ENCODE results near the gene FRAT1.
"Not testable (repeated sequence)": the region's sequence is repeated elsewhere in the genome, so short reads cannot be mapped to it uniquely, and the experiment has no call there.

The FRAT1 gene

GRCh38 chr10:97318772-97319651 is at the start of gene FRAT1:
FRAT1 (plus strand) TSS chr10:97319271; CDS start chr10:97319454, 183 bp downstream.
- Histone ChIP-seq H3K4me1 (ENCODE audit: control insufficient read depth in 1 of 2, insufficient read depth in 2 of 2, low read length in 2 of 2) (peaks cover 12 to 22% of the 10 kb centered on the region in 2 donors), H3K4me3 (ENCODE audit: low read depth in 1 of 2, low read length in 2 of 2) (peak within 1 kb of the TSS; percentile 86 to 90)

GRCh38 chr10:97270523-97271154 is 48.4 kb upstream of the FRAT1 start:
- Histone ChIP-seq H3K27me3 (ENCODE audit: control insufficient read depth in 1 of 2, insufficient read depth in 2 of 2, low read length in 2 of 2) (no peaks in the 10 kb centered on the region), H3K27ac (ENCODE audit: low read depth, low read length) (no peak overlapping the region), H3K4me1 (ENCODE audit: control insufficient read depth in 1 of 2, insufficient read depth in 2 of 2, low read length in 2 of 2) (peaks cover 9 to 17% of the 10 kb centered on the region in 2 donors), H3K9me3 (ENCODE audit: control insufficient read depth in 1 of 2, low read length in 2 of 2) (no peaks in the 10 kb centered on the region), H3K36me3 (ENCODE audit: control insufficient read depth in 1 of 2, insufficient read depth in 2 of 2, low read length in 2 of 2) (no peaks in the 10 kb centered on the region), H3K4me3 (ENCODE audit: low read depth in 1 of 2, low read length in 2 of 2) (no peak overlapping the region), H3K9ac (ENCODE audit: low read depth in 1 of 2, low read length in 2 of 2) (no peak overlapping the region)

More at GRCh38 chr10:97318772-97319651, at the start of gene FRAT1:
- H3K27me3 ChIP-seq (ENCODE audit: control insufficient read depth in 1 of 2, insufficient read depth in 2 of 2, low read length in 2 of 2): no peaks in the 10 kb centered on the region
- no peaks in the 10 kb centered on the region for H3K9me3 ChIP-seq (ENCODE audit: control insufficient read depth in 1 of 2, low read length in 2 of 2)
- peak within 1 kb of the TSS; percentile 99 for H3K27ac ChIP-seq (ENCODE audit: low read depth, low read length)
- peak within 1 kb of the TSS; percentile 77 to 91 for H3K9ac ChIP-seq (ENCODE audit: low read depth in 1 of 2, low read length in 2 of 2)
- no peaks in the 10 kb centered on the region for H3K36me3 ChIP-seq (ENCODE audit: control insufficient read depth in 1 of 2, insufficient read depth in 2 of 2, low read length in 2 of 2)

GRCh38 chr10:97273700-97274099 is 45.4 kb upstream of the FRAT1 start:
- H3K27me3 ChIP-seq (ENCODE audit: control insufficient read depth in 1 of 2, insufficient read depth in 2 of 2, low read length in 2 of 2): no peaks in the 10 kb centered on the region
- H3K9ac ChIP-seq (ENCODE audit: low read depth in 1 of 2, low read length in 2 of 2): no peak overlapping the region
- no peaks in the 10 kb centered on the region for H3K36me3 ChIP-seq (ENCODE audit: control insufficient read depth in 1 of 2, insufficient read depth in 2 of 2, low read length in 2 of 2)
- H3K4me1 ChIP-seq (ENCODE audit: control insufficient read depth in 1 of 2, insufficient read depth in 2 of 2, low read length in 2 of 2): peaks cover 0 to 24% of the 10 kb centered on the region in 2 donors
- H3K4me3 ChIP-seq (ENCODE audit: low read depth in 1 of 2, low read length in 2 of 2): no peak overlapping the region
- H3K27ac ChIP-seq (ENCODE audit: low read depth, low read length): no peak overlapping the region
- H3K9me3 ChIP-seq (ENCODE audit: control insufficient read depth in 1 of 2, low read length in 2 of 2): no peaks in the 10 kb centered on the region

- no peak overlapping the region for H3K4me3 ChIP-seq (ENCODE audit: low read depth in 1 of 2, low read length in 2 of 2)
- peaks cover 0 to 20% of the 10 kb centered on the region in 2 donors for H3K4me1 ChIP-seq (ENCODE audit: control insufficient read depth in 1 of 2, insufficient read depth in 2 of 2, low read length in 2 of 2)
- no peaks in the 10 kb centered on the region for H3K9me3 ChIP-seq (ENCODE audit: control insufficient read depth in 1 of 2, low read length in 2 of 2)
- H3K36me3 ChIP-seq (ENCODE audit: control insufficient read depth in 1 of 2, insufficient read depth in 2 of 2, low read length in 2 of 2): no peaks in the 10 kb centered on the region
- no peaks in the 10 kb centered on the region for H3K27me3 ChIP-seq (ENCODE audit: control insufficient read depth in 1 of 2, insufficient read depth in 2 of 2, low read length in 2 of 2)
- no peak overlapping the region for H3K9ac ChIP-seq (ENCODE audit: low read depth in 1 of 2, low read length in 2 of 2)
- no peak overlapping the region for H3K27ac ChIP-seq (ENCODE audit: low read depth, low read length)
Observed at GRCh38 chr10:97274828-97275227, 44.2 kb upstream of the FRAT1 start.

GRCh38 chr10:97277551-97277950 is 41.5 kb upstream of the FRAT1 start:
- Histone ChIP-seq H3K4me1 (ENCODE audit: control insufficient read depth in 1 of 2, insufficient read depth in 2 of 2, low read length in 2 of 2) (peaks cover 3 to 21% of the 10 kb centered on the region in 2 donors), H3K9me3 (ENCODE audit: control insufficient read depth in 1 of 2, low read length in 2 of 2) (no peaks in the 10 kb centered on the region), H3K4me3 (ENCODE audit: low read depth in 1 of 2, low read length in 2 of 2) (no peak overlapping the region), H3K36me3 (ENCODE audit: control insufficient read depth in 1 of 2, insufficient read depth in 2 of 2, low read length in 2 of 2) (no peaks in the 10 kb centered on the region), H3K27me3 (ENCODE audit: control insufficient read depth in 1 of 2, insufficient read depth in 2 of 2, low read length in 2 of 2) (no peaks in the 10 kb centered on the region), H3K27ac (ENCODE audit: low read depth, low read length) (no peak overlapping the region), H3K9ac (ENCODE audit: low read depth in 1 of 2, low read length in 2 of 2) (no peak overlapping the region)

- Histone ChIP-seq H3K36me3 (ENCODE audit: control insufficient read depth in 1 of 2, insufficient read depth in 2 of 2, low read length in 2 of 2) (no peaks in the 10 kb centered on the region), H3K4me1 (ENCODE audit: control insufficient read depth in 1 of 2, insufficient read depth in 2 of 2, low read length in 2 of 2) (peaks cover 3 to 21% of the 10 kb centered on the region in 2 donors), H3K9me3 (ENCODE audit: control insufficient read depth in 1 of 2, low read length in 2 of 2) (no peaks in the 10 kb centered on the region), H3K27me3 (ENCODE audit: control insufficient read depth in 1 of 2, insufficient read depth in 2 of 2, low read length in 2 of 2) (no peaks in the 10 kb centered on the region), H3K9ac (ENCODE audit: low read depth in 1 of 2, low read length in 2 of 2) (no peak overlapping the region), H3K4me3 (ENCODE audit: low read depth in 1 of 2, low read length in 2 of 2) (no peak overlapping the region), H3K27ac (ENCODE audit: low read depth, low read length) (no peak overlapping the region)
Observed at GRCh38 chr10:97278491-97278989, 40.5 kb upstream of the FRAT1 start.

GRCh38 chr10:97279121-97279815 is 39.8 kb upstream of the FRAT1 start:
- H3K36me3 ChIP-seq (ENCODE audit: control insufficient read depth in 1 of 2, insufficient read depth in 2 of 2, low read length in 2 of 2): no peaks in the 10 kb centered on the region
- H3K4me3 ChIP-seq (ENCODE audit: low read depth in 1 of 2, low read length in 2 of 2): no peak overlapping the region
- no peak overlapping the region for H3K9ac ChIP-seq (ENCODE audit: low read depth in 1 of 2, low read length in 2 of 2)
- H3K27me3 ChIP-seq (ENCODE audit: control insufficient read depth in 1 of 2, insufficient read depth in 2 of 2, low read length in 2 of 2): no peaks in the 10 kb centered on the region
- no peaks in the 10 kb centered on the region for H3K9me3 ChIP-seq (ENCODE audit: control insufficient read depth in 1 of 2, low read length in 2 of 2)
- no peak overlapping the region for H3K27ac ChIP-seq (ENCODE audit: low read depth, low read length)
- peaks cover 3 to 21% of the 10 kb centered on the region in 2 donors for H3K4me1 ChIP-seq (ENCODE audit: control insufficient read depth in 1 of 2, insufficient read depth in 2 of 2, low read length in 2 of 2)

- no peaks in the 10 kb centered on the region for H3K9me3 ChIP-seq (ENCODE audit: control insufficient read depth in 1 of 2, low read length in 2 of 2)
- H3K4me1 ChIP-seq (ENCODE audit: control insufficient read depth in 1 of 2, insufficient read depth in 2 of 2, low read length in 2 of 2): peaks cover 3 to 21% of the 10 kb centered on the region in 2 donors
- no peak overlapping the region for H3K27ac ChIP-seq (ENCODE audit: low read depth, low read length)
- H3K4me3 ChIP-seq (ENCODE audit: low read depth in 1 of 2, low read length in 2 of 2): no peak overlapping the region
- H3K9ac ChIP-seq (ENCODE audit: low read depth in 1 of 2, low read length in 2 of 2): no peak overlapping the region
- H3K36me3 ChIP-seq (ENCODE audit: control insufficient read depth in 1 of 2, insufficient read depth in 2 of 2, low read length in 2 of 2): no peaks in the 10 kb centered on the region
- no peaks in the 10 kb centered on the region for H3K27me3 ChIP-seq (ENCODE audit: control insufficient read depth in 1 of 2, insufficient read depth in 2 of 2, low read length in 2 of 2)
Observed at GRCh38 chr10:97280783-97281182, 38.3 kb upstream of the FRAT1 start.

GRCh38 chr10:97290076-97290475 is 29.0 kb upstream of the FRAT1 start:
- not testable (repeated sequence) for H3K27ac ChIP-seq (ENCODE audit: low read depth, low read length); H3K36me3 ChIP-seq (ENCODE audit: control insufficient read depth in 1 of 2, insufficient read depth in 2 of 2, low read length in 2 of 2); H3K9ac ChIP-seq (ENCODE audit: low read depth in 1 of 2, low read length in 2 of 2); H3K4me3 ChIP-seq (ENCODE audit: low read depth in 1 of 2, low read length in 2 of 2); H3K9me3 ChIP-seq (ENCODE audit: control insufficient read depth in 1 of 2, low read length in 2 of 2); H3K27me3 ChIP-seq (ENCODE audit: control insufficient read depth in 1 of 2, insufficient read depth in 2 of 2, low read length in 2 of 2); H3K4me1 ChIP-seq (ENCODE audit: control insufficient read depth in 1 of 2, insufficient read depth in 2 of 2, low read length in 2 of 2)

All from duodenal mucosa (tissue), 2 donors.